GM18505 (cell line): ENCODE data around the gene TMEM187.
"Not testable (repeated sequence)": the region's sequence is repeated elsewhere in the genome, so short reads cannot be mapped to it uniquely, and the experiment has no call there.

Source experiments
- ATAC-seq: cut with Tn5 transposase; IDR thresholded peaks from one replicate; pipeline ENCODE4 v1.9.1; 2021; ENCODE audit not compliant: unreplicated experiment
- POLR2A ChIP-seq: IDR thresholded peaks from 4 replicates; pipeline ENCODE4 v1.6.1; 2011; ENCODE audit warnings: borderline replicate concordance; ENCODE audit not compliant: insufficient read depth, insufficient read length; ENCODE audit errors: extremely low read depth

TMEM187 gene

GRCh38 chrX:153968255-153968654 lies 4.3 kb upstream of the TMEM187 start:
- TF ChIP-seq POLR2A = no peak
- ATAC-seq = no peak

GRCh38 chrX:153968754-153969124 lies 3.8 kb upstream of the TMEM187 start:
- no peak for ATAC-seq
- TF ChIP-seq POLR2A = no peak

DNA sequence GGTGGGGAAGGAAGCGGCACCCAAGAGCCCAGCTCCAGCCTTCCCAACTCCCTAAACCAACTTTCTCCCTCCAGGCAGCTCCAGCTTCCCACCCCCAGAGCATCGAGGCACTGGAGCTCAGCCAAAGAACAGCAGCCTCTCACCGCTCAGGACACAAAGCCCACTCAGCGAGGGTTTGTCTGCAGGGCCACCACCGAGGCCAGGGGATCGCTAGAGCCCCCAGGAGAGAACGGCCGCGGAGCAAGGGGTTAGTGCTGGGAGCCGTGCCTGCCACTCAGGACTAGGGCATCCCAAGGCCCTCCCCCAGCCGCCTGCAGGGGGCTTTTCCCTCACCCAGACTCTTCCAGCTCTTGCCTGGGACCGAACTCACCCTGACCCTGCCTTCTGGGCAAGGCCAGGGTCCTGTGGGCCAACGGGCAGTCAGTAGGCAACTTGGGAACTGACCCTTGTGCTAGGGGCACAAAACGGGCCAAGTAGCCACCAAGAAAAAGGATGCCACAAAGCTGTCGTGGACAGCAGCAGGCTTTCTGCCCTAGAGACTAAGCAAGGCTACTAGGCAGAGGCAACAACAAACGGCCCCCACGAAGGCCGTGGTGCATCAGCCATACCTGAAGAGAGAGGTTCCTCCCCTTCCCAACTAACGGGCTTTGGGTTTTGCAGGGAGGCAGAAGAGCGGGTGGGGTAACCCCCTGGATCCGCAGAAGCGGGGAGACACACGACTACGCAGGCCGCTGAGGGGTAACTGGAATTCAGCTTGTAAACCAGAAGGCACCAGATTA lies 3.2 kb upstream of the TMEM187 start:
- no peak for TF ChIP-seq POLR2A
- no peak for ATAC-seq

- no peak for TF ChIP-seq POLR2A
- ATAC-seq = no peak
Observed at GRCh38 chrX:153969904-153970356, 2.6 kb upstream of the TMEM187 start.

- ATAC-seq = peak; percentile 2
- no peak for TF ChIP-seq POLR2A
Observed at GRCh38 chrX:153970357-153971123, 2.0 kb upstream of the TMEM187 start.

- TF ChIP-seq POLR2A = peak; percentile 65
- peak; percentile 44 for ATAC-seq
Observed at GRCh38 chrX:153971124-153971449, 1.5 kb upstream of the TMEM187 start.

DNA sequence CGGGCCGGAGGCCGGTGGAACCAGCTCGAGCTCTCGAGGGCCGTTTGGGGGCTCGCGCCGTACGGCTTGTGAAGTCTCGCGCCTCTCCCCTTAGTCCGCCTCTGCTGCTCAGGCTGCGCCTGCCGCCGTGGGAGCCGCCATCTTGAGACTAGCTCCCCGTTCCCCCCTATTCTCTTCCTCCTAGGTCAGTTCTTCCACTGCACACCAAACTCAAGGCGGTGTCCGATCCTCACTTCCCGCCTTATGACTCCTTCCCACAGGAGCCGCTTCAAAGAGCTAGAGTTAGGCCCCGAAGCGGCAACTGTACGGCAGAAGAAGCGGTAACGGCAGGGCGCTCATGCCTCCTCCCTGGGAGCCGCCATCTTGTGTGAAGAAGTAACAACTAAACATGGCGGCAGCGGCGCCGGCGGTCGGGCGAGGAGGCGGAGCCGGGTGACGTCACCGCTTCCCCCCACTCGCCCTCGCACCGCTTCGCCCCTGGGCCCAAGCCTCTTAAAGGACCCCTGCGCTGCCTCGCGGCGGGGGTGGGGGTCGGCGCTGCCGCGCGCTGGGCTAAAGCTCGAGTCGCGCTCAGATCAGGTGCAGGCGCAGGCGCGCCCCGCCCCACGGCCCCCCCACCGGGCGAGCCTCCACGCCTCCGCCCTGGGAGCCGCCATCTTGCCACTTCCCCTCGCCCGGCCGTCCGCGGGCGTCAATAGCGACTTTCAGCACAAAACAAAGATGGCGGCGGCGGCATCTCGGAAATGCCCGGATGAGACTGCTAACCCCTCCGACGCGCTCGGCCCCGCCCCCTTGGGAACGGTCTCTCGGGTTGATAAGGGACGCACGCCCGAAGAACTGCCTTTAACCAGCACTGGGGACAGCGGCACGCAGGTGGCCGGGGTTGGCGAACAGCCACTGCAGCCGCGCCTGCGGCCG lies 845 bp upstream of the TMEM187 start, which contains the start of gene HCFC1:
Gene HCFC1, minus strand, starts transcription at position 369 of the 918 bp plus-strand sequence. CDS start 978 bp downstream, outside the sequence.
- peak; percentile 36 for TF ChIP-seq POLR2A
- peak; percentile 47 for ATAC-seq

DNA sequence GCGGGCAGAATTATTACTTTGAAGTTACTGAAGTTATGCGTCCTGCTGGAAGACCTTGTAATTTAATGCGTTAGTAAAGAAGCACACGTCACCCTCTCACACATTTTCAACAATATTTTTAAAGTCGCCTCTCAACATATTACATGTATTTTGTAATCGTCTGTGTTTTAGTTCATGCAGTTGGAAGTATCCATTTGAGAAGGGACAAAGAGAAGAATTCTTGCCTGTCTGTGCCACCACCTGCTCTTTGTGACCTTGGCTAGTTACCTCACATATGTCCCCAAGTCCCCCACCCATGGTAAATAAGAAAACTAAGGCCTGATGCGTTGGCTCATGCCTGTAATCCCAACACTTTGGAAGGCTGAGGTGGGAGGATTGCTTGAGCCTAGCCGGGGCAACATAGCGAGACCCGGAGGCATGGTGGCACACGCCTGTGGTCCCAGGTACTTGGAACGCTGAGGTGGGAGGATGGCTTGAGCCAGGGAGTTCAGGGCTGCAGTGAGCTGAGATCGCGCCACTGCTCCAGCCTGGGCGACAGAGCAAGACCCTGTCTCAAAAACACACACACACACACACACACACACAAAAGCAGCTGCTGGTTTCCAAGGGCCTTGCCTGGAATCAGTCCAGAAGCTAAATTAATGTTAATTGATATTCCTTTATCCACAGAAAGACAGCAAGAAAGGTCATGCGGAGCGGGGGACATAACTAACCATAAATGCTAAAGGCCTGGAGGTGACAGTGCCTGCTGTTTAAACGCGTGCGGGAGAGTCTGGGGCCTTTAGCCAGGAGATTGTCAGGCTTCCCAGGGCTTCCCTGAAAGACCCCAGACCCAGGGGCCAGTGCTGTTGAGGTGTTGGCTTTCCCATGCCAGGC lies 811 bp downstream of the TMEM187 start:
- TF ChIP-seq POLR2A = no peak
- ATAC-seq = no peak

DNA sequence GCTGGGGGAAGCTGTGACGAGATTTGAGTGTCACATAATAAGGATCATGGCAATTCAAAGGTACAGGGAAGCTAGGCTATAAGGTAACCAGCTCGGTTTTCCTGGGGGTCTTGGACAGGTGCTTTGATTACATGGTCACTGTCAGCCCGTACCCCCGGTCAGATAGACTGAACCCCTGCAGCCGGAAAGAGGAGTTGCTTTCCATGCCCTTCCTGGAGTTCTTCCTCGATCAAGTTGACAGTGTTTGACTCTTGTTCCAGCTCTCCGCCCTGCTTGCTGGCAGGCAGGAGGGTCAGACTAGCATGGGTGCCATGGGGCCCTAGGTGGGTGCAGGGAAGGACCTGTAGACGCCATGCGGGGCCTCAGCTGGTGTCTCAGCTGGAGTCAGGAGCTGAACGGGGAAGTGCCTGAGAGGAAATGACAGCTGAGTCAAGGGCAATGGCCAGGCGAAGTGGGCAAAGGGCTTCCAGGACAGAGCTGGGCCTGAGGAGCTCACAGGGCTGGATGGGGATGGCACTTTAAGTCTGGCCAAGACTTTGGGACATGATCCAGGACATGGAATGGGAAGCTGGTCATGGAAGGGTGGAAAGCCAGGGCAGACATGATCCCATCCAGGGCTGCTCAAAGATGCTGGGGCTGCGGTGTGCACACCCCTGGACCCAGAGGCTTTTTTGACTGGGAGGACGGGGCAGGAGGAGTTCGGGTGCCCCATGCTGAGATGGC lies 1.6 kb downstream of the TMEM187 start:
- ATAC-seq = no peak
- TF ChIP-seq POLR2A = no peak

- ATAC-seq = no peak
- TF ChIP-seq POLR2A = no peak
Observed at GRCh38 chrX:153974726-153975286, 2.3 kb downstream of the TMEM187 start.

GRCh38 chrX:153980394-153980793 lies 7.8 kb downstream of the TMEM187 start:
- ATAC-seq = not testable (repeated sequence)
